Activated CD8-positive, alpha-beta memory T cell treated with anti-CD3 and anti-CD28 coated beads for 48 hours (primary cell): Measurements from ENCODE around the gene TTI1.

ENCODE experiments used
- DNase-seq, 3 experiments: peaks; one replicate each; pipeline ENCODE4 v3.0.0-alpha.2; 2020; ENCODE audit warnings: low read depth in 2 of 3, low spot score in 2 of 3

TTI1 gene

DNA sequence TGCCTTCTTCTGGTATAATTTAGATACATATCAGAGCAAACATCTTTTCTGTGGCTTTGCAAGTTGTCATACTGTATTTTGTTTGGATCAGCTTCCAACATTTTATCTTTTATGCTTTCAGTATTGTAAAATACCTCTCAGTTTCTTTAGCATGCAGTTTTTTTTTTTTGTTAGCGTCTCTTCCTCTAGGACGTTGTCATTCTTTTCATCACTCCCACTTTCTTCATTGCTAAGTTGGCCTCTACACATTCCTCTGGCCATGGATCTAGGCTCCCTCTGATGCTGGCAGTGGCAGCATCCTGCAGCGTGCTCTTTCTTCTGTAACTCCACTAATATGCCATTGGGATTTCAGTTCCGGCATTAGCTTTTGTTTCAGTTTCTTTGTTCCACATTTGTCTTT lies 22.0 kb upstream of the TTI1 start:
- no peak for DNase-seq

DNA sequence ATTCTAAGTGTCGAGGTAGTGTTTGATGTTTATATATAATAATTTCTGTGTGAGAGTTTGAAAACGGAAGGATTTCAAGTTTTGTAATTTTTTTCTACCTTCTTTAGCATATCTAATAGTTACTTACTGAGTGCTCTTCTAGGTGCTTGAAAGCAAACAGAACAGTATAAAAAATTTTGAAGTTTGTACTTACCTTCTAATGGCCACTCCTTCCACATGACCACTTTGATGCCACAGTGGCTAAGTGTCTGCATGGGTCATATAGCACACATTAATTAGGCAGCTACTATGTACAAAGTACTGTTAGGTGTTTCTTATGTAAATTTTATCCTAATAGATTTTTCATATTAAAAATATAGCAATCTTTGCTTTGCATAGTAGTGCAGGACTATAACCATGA lies 21.4 kb upstream of the TTI1 start:
- no peak for DNase-seq

DNA sequence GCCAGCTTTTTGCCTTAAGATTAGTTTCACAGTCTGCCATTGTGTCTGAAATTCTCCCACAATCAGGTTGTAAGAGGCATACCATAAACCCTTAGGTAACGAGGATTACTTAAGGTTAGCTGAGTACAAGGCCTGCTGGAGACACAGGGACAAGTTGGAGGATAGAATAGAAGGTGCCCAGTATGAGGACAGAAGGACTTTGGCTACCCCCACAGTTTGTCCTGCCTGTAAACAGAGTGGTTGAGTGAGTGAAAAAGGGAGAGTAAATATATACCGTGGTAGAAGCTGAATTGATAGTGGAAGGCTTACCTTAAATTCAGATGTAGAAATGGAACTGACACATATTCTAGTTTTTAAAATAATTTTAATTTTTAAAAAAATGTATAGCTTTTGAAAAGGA lies 19.6 kb upstream of the TTI1 start:
- DNase-seq: no peak

DNA sequence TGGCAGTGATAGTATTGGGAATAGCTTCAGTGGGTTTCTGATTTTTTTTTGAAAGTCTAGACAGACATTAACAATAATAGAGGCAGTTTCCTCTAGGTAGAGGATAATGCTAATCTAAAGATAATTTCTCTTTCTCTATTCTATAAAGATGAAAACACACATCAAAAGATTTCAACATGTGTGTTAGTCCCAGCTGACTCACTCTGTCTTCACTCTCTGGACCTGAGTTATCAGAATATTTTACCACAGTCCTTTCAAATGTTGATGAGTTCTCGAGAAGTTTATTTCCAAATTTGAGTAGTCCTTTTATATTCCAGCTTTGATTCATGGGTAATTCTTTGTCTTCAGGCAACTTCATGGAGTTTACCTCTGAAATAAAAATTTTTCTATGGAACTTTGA lies 17.4 kb upstream of the TTI1 start:
- no peak for DNase-seq

DNA sequence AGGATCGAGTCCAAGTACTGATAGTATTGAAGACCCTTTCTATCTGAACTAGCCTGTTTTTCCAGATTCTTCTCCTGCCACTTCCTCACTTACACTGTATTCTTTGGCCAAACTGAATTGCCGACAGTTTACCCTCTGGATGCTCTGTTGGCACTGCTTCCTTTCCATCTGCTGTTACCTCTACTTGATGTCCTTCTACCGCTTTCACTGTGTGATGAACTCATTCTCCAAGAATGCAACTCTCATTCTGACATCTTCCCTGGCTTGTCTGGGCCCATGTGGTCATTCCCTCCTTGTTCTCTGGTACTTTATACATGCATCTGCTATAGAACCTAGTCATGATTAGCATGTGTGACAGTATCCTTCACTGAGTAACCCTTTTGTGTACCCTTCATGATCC lies 16.5 kb upstream of the TTI1 start:
- DNase-seq: no peak

DNA sequence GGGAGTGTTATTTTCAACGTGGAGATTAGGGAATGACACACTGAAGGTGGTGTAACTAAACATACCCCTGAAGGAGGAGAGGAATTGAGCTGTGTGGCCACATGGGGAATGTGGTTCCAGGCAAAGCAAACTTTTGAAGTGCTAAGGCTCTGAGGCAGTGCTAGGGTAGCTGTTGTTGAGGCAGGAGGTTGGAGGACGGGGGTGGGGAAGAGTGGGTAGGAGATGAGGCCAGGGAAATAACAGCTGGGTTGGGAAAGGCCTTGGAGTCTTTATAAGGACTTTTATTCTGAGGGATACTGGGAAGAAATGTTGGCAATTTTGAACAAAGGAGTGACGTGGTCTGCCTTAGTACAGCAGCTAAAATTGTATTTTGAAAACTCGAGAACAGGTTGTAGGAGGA lies 13.3 kb upstream of the TTI1 start:
- DNase-seq: no peak

DNA sequence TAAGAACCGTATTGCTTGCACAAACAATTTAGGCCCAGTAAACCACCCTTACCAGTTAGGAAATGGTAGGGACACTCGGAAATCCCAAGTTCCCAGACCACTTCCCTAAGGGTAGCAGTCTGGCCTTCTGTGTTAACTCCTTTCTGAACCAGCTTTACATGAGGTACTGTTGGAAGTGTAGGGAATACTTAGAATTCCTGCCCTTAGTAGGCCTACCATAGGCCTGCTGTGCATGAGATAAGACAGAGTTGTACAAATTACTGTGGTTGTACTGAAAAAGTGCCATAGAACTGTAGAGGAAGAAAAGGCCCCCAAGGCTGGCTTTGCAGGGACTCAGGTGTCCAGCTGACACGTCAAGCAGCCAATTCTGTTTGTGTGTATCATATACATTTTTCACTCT lies 11.4 kb upstream of the TTI1 start:
- DNase-seq: no peak

DNA sequence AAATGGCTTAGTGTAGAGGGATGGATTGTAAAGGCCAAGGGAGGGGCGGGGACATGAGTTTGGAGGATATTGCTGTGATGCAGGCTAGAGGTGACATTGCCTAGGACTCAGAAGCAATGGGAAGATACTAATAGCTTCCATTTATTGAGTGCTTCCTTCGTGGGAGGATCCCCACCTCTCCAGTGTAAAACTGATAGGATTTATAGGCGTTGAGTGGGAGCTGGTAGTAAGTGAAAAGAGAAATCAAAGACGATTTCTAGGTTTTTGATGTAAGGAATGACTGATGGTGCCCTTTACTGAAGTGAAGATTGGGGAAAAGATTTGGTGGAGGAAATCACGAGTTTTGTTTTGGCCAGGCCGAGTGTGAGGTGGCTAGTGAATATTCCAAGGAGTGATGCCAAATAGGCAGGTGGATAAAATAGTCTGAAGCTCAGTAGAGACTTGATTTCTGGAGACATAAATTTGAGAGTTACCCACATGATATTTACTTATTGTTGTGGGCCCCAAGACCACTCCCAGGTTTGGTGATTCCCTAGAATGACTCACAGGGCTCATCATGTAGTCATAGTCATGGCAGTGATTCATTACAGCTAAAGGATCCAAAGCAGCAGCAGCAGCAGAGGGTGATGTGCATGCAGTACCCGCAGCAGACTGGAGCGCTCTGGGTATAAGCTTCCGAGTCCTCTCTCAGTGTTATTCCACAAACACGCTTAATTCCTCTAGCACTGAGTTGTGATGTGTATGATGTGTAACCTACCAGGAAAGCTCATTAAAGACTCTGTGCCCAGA lies 10.4 kb upstream of the TTI1 start:
- DNase-seq: no peak

DNA sequence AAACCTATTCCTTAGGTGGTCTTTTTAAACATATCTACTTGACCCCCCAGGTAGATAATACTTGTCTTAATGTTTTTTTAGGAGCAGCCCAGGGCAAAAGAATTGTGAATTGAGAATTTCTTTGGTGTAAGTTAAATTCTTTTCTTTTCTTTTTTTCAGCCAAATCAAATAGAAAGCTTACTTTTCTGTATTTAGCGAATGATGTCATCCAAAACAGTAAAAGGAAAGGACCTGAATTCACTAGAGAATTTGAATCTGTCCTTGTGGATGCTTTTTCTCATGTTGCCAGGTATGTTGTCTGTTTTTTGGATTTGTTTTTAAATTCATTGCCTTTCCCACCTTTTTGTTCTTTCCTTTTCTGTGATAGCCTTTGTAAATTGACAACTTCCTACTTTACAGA lies 7.0 kb upstream of the TTI1 start:
- no peak for DNase-seq

DNA sequence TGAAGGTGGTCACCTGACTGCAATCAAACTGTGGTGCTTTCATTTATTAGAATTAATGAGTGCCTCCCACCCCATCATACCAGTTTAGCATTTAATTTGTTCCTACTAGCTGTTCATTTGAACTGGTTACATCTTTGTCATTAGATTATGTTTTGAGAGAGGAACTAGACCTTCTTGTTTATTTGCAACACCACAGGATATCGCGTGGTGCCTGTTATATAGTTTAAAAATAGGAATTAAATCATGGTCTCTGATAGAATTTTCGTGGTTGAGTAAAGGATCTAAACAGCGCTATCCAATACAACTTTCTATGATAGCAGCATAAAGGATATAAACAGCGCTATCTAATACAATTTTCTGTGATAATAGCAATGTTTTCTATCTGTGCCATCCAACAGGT lies 3.1 kb upstream of the TTI1 start:
- DNase-seq: no peak

DNA sequence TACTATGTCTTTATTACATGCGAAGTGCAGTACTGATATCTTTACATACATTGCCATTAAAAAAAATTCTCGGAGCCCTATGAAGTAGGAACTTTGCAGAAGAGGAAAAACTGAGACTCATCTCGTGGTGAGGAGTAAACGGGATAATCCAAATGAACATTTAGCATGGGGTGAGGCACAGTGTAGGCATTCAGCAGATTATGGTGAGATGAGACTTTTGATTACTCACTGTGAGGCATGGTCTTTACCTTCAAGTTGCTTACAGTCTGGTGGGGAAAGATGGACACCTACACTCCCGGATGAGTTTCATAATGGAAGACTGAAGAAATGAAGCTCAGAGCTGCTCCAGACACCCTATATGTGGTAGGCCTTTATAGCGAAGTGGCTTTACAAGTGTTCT lies 1.7 kb upstream of the TTI1 start:
- no peak for DNase-seq

DNA sequence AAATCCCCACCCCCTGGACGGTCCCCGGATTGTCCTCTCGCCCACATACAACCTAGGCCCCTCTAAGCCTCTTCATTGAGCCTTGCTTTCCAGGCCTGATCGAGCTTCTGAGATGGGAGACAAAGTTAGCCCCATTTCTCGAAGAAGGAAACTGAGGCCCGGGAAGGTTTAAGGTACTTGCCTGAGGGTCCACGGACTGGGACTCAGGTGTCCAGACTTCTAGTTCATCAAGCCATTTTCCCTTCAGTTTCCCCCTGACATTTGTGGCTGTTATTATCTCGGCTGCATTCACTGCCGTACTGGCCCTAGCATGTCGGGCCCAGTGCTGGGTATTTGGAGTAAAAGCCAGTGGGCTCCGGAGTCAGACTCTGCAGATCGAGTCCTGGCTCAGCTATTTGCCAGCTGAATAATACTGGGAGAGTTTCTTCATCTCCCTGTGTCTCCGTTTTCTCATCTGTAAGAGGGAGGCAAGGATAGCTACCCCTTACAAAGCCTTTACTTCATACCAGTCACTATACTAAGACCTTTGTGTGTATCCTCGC lies 923 bp upstream of the TTI1 start:
- DNase-seq: no peak

DNA sequence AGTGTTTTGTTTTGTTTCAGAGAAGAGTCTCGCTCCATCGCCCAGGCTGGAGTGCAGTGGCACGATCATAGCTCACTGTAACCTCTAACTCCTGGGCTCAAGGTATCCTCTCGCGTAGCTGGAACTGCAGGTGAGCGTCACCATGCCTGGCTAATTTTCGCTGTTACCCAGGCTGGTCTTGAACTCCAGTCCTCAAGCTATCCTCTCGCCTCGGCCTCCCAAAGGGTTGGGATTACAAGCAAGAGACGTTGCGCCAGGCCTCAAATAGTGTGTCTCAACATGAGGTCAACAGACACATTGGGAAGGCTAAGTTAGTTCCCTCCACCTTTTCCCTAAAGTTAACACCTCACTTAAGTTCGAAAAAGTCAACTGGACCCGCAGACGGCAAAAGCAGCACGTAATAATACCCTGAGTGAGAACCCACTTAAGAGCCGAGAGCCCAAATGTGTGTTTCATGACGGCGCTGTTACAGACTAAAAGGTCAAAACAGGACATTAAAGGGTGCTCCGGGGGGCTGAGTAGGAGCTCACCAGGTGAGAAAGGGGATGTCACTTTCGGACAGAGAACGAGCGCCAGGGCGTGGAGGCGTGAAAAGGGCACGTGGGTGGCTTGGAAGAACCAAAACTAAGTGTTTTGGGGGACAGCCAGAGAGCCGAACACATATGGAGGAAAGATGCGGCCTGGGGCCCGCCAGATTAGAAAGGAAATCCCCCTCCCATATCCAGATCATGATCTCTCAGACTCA lies 499 bp downstream of the TTI1 start:
- no peak for DNase-seq

DNA sequence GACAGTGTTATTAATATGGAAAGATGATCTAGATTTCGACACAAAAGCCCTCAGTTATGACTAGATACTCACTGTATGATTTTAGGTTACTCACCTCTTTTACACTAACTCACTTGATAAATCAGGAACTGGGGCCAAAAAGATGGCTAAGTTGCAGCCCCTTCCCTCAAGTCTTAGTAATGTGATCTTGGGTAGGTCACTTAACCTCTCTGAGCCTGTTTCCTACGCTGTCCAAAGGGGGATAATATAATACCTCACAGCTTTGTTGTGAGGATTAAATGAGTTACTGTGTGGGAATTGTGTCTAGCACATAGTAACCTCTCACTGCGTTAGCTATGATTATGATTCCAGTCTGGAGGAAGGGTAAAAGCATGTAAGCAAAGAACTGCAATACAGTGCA lies 1.3 kb downstream of the TTI1 start:
- no peak for DNase-seq

DNA sequence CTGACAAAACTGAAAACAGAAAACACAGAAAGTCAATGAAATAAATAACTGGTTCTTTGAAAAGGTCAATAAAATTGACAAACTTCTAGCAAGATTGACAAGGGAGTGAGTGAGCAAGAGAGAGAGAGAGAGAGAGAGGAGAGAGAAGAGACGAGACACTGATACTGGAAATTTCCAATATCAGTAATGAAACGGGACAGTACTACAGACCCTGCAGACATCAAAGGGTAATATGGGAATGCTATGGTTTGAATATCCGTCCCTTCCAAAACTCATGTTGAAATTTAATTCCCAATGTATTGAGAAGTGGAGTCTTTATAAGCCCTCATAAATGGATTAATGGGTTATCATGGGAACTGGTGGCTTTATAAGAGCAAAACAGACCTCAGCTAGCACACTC lies 3.8 kb downstream of the TTI1 start:
- DNase-seq: no peak

DNA sequence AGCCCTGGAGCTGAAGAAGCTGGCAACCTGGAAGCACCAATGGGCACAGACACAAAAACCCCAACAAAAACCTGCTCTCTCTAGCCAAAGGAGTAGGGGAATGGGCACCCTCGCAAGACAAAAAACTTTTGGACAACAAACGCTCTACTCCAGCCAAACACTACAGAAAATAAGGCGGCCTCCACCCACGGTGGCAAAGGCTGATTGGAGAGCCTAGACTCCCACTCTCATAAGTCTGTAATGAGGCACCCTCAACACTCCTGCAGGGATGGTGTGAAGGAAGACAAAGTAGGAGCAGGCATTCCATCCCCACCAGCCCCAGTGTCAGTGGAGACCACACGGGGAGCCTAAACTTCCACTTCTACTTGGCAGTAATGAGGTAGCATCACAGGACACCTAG lies 8.8 kb downstream of the TTI1 start:
- DNase-seq: no peak

DNA sequence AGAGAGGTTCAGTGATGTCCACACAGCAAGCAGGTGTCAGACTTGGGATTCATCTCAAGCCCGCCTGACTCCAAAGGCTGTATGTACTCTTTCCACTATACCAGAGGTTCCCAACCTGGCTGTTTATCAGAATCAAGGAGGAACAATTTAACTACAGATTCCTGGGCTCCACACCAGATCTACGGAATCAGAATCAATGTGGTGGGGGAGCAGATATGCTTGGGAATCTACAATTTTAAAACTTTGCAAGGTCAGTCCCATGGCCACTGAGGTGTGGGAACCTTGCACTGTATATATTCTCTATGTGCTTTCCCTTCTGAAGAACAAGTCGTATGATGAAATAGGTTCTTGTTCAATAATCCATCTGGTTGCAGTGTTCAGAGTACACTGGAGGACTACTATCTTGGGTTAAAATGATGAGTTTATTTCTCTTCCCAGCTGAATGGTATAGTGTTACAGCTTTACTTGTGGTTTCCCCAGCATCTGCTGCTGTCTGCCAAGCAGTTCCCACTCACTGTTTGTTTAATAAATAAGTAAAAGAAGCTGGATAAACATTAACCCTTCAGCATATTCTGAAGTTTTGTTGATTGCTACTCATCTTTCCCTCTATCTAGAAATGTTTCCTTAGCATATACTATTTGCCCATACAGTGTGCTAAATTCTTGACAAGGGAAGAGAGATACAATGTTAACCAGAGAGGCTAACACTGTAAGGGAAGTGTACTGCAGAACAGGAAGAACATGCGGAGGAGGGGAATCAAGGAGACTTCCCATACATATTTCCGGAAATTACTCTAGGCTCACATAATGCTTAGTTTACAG lies 9.9 kb downstream of the TTI1 start:
- no peak for DNase-seq

DNA sequence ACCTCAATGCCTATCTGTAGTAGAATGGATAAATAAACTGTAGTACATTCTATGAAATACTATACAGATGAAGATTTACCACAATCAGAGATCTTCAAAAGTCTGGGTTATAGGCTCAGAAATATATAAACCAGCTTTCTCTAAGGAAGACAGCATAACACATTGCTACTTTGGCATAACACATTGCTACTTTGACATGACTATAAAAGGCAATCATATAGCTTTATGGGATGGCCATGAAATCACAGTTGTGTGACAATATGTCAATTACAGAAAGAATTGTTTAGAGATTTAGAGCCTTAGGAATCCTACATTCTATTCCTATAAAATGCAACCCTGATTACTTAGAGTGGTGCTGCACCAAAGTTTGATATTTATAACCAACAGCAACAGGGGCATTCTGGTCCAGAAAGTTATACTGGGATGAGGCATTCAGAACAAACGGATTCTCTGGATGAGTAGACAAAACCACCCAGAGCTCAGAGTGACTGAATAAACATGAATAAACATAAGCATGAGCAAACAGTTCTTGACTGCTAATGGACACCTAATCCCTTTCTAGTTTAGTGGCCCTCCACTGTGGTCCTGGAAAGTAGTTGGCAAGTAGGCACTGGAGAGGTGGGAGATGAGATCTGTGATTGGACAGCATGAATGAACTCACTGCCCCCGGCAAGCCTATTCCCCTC lies 12.0 kb downstream of the TTI1 start:
- no peak for DNase-seq

DNA sequence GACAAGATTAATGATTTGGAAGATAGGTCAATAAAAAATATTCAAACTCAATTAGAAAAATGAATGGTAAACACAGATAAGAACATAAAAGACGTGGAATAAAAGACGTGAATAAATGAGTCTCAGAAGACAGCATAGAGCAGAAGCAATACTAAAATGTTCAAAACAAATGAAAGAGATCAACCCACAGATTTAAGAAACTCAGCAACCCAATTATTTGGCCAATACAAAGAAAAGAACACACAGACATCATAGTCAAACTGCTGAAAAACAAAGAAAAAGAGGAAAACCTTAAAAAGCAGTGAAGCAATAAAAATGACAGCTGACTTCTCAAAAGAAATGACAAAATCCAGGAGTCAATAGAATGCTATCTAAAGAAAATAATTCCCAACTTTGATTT lies 14.9 kb downstream of the TTI1 start:
- DNase-seq: no peak

DNA sequence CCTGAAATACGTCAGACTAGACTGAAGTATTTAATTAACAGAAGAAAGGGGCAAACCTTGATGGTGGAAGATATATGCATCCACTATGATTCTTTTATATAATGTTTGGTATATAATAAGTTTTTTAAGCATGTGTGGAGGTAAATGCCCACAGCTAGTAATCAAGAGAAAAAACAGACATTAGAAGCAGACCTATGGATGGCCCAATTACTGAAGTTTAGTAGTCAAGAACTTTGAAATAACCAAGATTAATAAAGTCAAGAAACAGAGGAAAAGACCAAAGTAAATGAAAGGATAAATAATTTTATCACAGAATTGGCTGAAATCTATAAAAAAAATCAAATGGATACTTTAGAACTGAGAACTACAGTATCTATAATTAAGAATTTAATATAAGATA lies 15.3 kb downstream of the TTI1 start:
- DNase-seq: no peak

DNA sequence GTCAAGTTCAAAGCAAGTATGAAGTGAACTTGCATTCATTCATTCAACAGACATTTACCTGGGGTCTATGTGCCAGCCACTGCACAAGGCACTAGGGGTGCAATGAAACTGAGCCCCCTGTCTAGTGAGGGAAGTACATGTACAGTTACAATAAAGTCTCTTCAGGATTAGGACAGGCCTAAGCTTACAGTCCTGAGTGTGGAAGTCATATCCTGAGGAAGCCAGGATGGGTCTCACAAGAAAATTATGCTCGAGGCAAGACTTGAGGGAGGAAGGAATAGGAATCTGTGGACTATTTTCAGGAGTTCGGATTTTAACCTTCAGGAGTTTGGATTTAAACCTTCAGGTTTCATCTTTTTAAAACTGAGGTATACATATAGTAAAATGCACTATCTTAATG lies 19.4 kb downstream of the TTI1 start:
- DNase-seq: no peak
